Large intestine (tissue), 3 donors: ENCODE measurements around the gene AGBL5. TPM values are rescaled to one million over a fixed set of nuclear protein-coding genes. Genes with fewer than 3 reads are reported as not detected.

Experiments
- DNase-seq, 2 donors: peaks; one replicate each; pipeline versions ENCODE4 v3.0.0 to v3.0.0-alpha.2; 2013
- H3K27ac ChIP-seq: one replicate; pipeline ENCODE4 v1.5.1; 2013; ENCODE audit warnings: low read length
- H3K27me3 ChIP-seq: 2 replicates; pipeline ENCODE4 v1.6.1; 2013; ENCODE audit warnings: low read length; ENCODE audit not compliant: control insufficient read depth, insufficient read depth
- H3K36me3 ChIP-seq: 2 replicates; pipeline ENCODE4 v1.6.1; 2013; ENCODE audit warnings: low read length; ENCODE audit not compliant: control insufficient read depth, insufficient read depth
- H3K4me1 ChIP-seq: one replicate; pipeline ENCODE4 v1.6.1; 2013; ENCODE audit warnings: low read length; ENCODE audit not compliant: control insufficient read depth, insufficient read depth
- H3K4me3 ChIP-seq: one replicate; pipeline ENCODE4 v1.5.1; 2013; ENCODE audit warnings: low read length
- H3K9me3 ChIP-seq: one replicate; pipeline ENCODE4 v1.6.1; 2013; ENCODE audit warnings: mild to moderate bottlenecking, low read depth, low read length, moderate library complexity; ENCODE audit not compliant: control insufficient read depth
- WGBS: methylation state at CpG from one replicate; pipeline ENCODE4 v1.1.5; 2013; ENCODE audit warnings: low lambda C conversion rate; ENCODE audit not compliant: insufficient coverage; 5-methylcytosine and 5-hydroxymethylcytosine counted together
- polyA plus RNA-seq: library from polyadenylated mRNA; unstranded; fragments of 120-200 nt; gene quantifications from one replicate; pipeline ENCODE4 v1.2.1, GENCODE V29; 2013

Gene AGBL5
- polyA plus RNA-seq, 1 donor: 28.3 TPM

DNA sequence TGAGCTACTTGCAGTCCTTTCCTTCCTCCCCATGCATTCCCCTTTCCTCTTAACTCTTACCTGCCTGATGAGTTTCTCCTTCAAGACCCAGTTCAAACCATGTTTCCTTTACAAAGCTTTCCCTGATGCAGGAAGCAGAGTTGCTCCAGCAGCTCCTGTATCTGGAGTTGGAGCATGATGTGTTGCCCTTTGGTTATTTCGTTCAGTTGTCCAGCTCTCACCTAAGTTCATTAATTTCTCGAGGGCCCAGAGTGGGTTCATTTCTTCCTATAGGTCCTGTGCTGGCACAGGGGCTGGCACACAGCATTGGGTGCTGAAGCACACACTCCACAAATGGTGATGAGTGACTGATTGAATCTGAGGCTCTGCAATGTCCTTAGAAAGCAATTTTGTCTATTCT, 41.8 kb upstream of the AGBL5 start:
- Histone ChIP-seq H3K4me1 (peaks cover 3% of the 10 kb centered on the region), H3K27me3 (no peaks in the 10 kb centered on the region), H3K36me3 (no peaks in the 10 kb centered on the region), H3K9me3 (no peaks in the 10 kb centered on the region), H3K4me3 (no peak overlapping the region), H3K27ac (no peak overlapping the region)
- WGBS: no CpG with 5 or more reads among the region's 2 CpGs
- no peak for DNase-seq

- Histone ChIP-seq H3K9me3 (no peaks in the 10 kb centered on the region), H3K4me1 (peaks cover 4% of the 10 kb centered on the region), H3K27me3 (no peaks in the 10 kb centered on the region), H3K36me3 (no peaks in the 10 kb centered on the region), H3K4me3 (no peak overlapping the region), H3K27ac (no peak overlapping the region)
- no peak for DNase-seq
- WGBS: no CpG with 5 or more reads among the region's 3 CpGs
These were observed 41.3 kb upstream of the AGBL5 start for GRCh38 chr2:27010139-27010538.

DNA sequence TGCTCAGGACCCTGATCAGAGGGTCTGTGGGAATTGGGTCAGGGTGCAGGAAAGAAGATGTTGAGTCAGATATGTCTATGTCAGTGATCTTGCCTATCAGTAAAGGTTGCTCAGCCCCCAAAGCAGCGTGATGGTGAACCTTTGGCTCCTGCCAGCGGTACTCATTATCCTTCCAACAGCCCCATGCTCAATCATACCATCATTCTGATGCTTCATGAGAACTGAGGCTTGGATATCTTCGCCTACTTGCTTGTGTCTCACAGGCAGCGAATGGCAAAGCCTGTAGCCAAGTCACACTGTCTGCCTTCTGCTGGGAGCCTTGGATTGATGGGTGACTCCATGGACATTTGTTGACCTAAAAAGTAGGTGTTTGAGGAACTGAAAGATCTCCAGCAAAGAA, 37.7 kb upstream of the AGBL5 start:
- H3K4me1 ChIP-seq: peaks cover 25% of the 10 kb centered on the region
- H3K4me3 ChIP-seq: no peak overlapping the region
- H3K27ac ChIP-seq: no peak overlapping the region
- no peaks in the 10 kb centered on the region for H3K9me3 ChIP-seq
- H3K27me3 ChIP-seq: no peaks in the 10 kb centered on the region
- WGBS: no CpG with 5 or more reads among the region's 4 CpGs
- no peaks in the 10 kb centered on the region for H3K36me3 ChIP-seq
- no peak for DNase-seq

- no peak for DNase-seq
- Histone ChIP-seq H3K27ac (no peak overlapping the region), H3K4me3 (no peak overlapping the region), H3K27me3 (no peaks in the 10 kb centered on the region), H3K36me3 (no peaks in the 10 kb centered on the region), H3K4me1 (peaks cover 35% of the 10 kb centered on the region), H3K9me3 (no peaks in the 10 kb centered on the region)
- no CpG with 5 or more reads among the region's 8 CpGs for WGBS
These were observed 36.6 kb upstream of the AGBL5 start for GRCh38 chr2:27014771-27015433.

- no peak overlapping the region for H3K4me3 ChIP-seq
- no peaks in the 10 kb centered on the region for H3K27me3 ChIP-seq
- no peaks in the 10 kb centered on the region for H3K9me3 ChIP-seq
- peaks cover 51% of the 10 kb centered on the region for H3K4me1 ChIP-seq
- DNase-seq: peak in 1 of 2 donors; percentile 40
- no CpG with 5 or more reads among the region's 3 CpGs for WGBS
- no peak overlapping the region for H3K27ac ChIP-seq
- H3K36me3 ChIP-seq: no peaks in the 10 kb centered on the region
These were observed 34.6 kb upstream of the AGBL5 start for GRCh38 chr2:27016801-27017325.

DNA sequence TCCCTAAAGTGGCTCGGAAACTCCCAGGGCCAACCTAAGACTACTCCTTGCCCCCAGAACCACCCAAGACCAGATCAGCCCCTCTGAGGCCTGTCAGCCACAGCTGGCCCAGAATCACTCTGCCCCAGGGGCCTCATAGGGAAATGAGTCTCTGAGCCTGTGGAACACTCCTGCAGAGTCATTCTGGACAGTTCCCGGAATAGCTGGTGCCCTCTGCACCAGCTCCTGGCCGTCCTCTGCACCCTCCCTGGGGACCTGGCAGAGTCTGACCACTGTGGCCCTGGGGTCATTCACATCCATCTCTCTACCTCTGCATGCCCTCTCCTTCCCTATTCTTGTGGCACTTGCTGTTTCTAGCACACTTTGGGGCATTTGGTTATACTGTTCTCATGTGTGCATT, 33.3 kb upstream of the AGBL5 start:
- WGBS: no CpG with 5 or more reads among the region's 3 CpGs
- Histone ChIP-seq H3K27me3 (no peaks in the 10 kb centered on the region), H3K9me3 (no peaks in the 10 kb centered on the region), H3K36me3 (peaks cover under 1% of the 10 kb centered on the region), H3K27ac (no peak overlapping the region), H3K4me3 (no peak overlapping the region), H3K4me1 (peaks cover 53% of the 10 kb centered on the region)
- peak in 1 of 2 donors; percentile 46 for DNase-seq

DNA sequence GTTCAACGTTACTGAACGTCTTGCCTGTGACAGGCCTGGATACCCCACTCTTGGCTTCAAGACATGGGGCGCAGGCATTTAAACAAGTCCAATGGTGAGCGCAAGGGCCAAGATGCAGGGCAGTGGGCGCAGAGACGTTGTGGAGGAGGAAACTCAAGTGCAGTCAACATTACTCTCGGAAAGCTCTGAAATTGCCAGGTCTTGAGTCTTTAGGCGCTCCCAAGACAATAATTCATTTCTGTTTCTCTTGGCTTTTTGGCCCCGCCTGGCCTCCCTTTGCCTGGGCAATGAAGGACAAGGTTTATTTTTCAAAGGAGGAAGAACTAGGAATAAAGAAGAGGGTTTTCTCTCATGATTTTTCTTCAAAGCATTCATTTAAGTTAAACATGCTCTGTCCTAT, 32.0 kb upstream of the AGBL5 start:
- DNase-seq: no peak
- peaks cover 6% of the 10 kb centered on the region for H3K36me3 ChIP-seq
- no peak overlapping the region for H3K4me3 ChIP-seq
- H3K27me3 ChIP-seq: no peaks in the 10 kb centered on the region
- H3K4me1 ChIP-seq: peaks cover 53% of the 10 kb centered on the region
- no peaks in the 10 kb centered on the region for H3K9me3 ChIP-seq
- WGBS: no CpG with 5 or more reads among the region's 9 CpGs
- peak overlapping the region; percentile 69 for H3K27ac ChIP-seq

DNA sequence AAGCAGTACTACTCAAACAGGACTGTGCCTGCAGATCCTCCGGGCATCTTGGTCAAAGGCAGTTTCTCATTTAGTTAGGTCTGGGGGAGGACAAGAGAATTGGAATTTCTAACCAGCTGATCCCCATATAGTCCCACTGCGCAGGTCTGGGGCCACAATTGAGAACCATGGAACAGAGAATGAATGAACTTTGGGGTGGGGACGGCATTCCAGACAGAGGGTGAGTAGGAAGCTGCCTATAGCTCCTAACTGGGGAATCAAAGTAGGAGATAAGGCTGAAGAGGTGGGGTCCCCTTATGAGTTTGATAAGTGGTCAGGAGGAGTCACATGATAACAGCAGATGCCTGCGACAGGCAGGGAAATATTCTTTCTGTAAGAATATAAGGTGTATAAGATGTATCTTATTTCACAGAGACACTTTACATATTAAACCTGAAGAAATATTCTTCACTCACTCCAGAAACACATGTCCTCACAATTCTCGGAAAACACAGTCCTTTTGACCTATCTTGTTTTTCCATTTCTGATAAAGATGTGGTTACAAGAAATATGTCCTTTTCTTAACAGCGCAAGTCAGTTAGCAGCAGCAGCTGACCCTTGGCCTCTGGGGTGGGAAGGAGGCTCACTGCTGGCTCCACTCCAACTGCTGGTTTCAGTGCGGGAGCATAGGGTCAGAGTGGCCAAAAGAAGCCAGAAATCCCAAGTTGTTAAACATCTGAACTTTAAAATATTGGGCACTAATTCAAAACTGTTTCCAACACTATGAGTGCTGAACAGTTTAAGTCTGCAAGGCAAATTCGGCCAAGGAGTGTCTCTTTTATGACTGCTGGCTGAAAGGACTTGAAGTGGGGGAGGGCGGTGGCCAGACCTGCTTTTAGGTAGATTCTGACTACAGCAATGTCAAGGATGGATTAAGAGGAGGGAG, 31.3 kb upstream of the AGBL5 start:
- Histone ChIP-seq H3K36me3 (peaks cover 7% of the 10 kb centered on the region), H3K4me1 (peaks cover 52% of the 10 kb centered on the region), H3K27me3 (no peaks in the 10 kb centered on the region), H3K27ac (peak overlapping the region; percentile 69), H3K9me3 (no peaks in the 10 kb centered on the region), H3K4me3 (no peak overlapping the region)
- DNase-seq: peak; percentile 52 to 72
- 17% methylated on average over 1 of the region's 9 CpGs for WGBS

DNA sequence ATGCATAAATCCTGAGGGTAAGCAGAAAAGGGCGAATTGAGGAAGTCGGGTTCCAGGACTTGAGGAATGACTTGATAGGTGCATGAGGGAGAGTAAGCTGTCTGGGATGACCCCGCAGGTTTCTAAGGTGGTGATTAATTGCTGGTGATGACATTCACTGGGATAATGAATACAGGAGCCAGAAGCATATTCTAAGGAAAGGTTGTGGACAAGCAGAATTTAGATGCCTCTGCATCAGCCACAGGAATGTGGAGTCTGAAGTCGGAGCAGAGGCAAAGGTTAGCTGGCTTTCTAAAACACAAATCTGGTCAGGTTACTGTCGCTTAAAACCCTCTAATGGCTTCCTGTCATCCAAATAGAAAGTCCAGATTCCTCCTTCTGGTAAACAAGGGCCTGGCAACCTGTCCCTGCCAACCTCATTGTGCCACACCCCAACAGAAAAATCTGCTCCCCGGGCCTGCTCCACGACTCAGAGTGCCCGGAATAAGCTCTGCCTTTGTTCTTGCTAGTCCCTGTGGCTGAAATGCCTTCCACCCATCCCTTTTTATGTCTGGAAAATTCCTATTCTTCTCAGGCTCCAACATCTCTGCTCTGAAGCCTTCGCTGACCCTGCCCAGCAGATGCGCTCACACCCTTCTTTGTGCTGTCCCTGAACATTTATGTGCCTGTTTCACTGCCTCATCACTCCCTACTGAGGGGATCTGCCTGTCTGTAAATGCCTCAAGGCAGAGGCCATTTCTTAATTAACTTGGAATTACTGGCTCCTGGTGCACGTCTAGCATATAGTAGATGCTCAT, 30.0 kb upstream of the AGBL5 start:
- H3K4me1 ChIP-seq: peaks cover 42% of the 10 kb centered on the region
- H3K4me3 ChIP-seq: no peak overlapping the region
- H3K27ac ChIP-seq: no peak overlapping the region
- no peaks in the 10 kb centered on the region for H3K27me3 ChIP-seq
- no peaks in the 10 kb centered on the region for H3K9me3 ChIP-seq
- peaks cover 15% of the 10 kb centered on the region for H3K36me3 ChIP-seq
- DNase-seq: peak in 1 of 2 donors; percentile 46
- WGBS: 53% methylated on average over 3 of the region's 11 CpGs

DNA sequence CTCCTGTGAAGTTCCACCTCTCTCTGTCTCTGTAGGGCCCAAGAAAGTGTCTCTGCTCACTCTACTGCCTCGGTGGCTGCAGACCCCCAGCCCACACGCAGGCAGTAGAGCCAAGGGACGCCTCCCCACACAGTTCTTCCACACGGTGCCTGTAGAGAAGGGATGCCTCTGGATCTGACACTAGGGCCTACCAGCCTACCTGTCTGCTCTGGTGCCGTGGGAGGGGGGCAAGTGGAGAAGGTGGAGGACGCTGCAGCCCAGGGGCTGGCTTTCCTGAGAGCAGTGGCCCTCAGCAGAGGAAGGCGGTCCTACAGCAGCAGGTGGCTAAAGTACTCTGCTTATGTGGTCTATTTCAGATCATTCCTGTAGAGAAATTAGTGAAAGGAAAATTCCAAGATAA, 27.7 kb upstream of the AGBL5 start:
- no peak overlapping the region for H3K27ac ChIP-seq
- no peak for DNase-seq
- peaks cover 21% of the 10 kb centered on the region for H3K36me3 ChIP-seq
- H3K9me3 ChIP-seq: no peaks in the 10 kb centered on the region
- H3K27me3 ChIP-seq: no peaks in the 10 kb centered on the region
- H3K4me3 ChIP-seq: no peak overlapping the region
- peaks cover 28% of the 10 kb centered on the region for H3K4me1 ChIP-seq
- no CpG with 5 or more reads among the region's 7 CpGs for WGBS
